GM12878 (cell line): ENCODE results near the gene DLGAP5. TPM values are rescaled to one million over a fixed set of nuclear protein-coding genes. Genes with fewer than 3 reads are reported as not detected.

ENCODE experiments used
- ATAC-seq: fragments of 200-7000 bp; cut with Tn5 transposase; 3 replicates; pipeline ENCODE4 v1.9.1; 2020; ENCODE audit warnings: mild to moderate bottlenecking, moderate library complexity
- BruUV-seq: library from RNA; stranded (reverse); fragments of 400-500 nt; replicated peaks from 2 replicates; lab custom pipeline; 2021; lab: Mats Ljungman, UMichigan
- CTCF ChIA-PET: fragments of 300-600 bp; sonication (Branson Sonifier 250); formaldehyde crosslinking; extraction: SDS; loops from one replicate; lab custom pipeline; 2021; ENCODE audit warnings: inconsistent platforms; lab: Yijun Ruan, JAX
- POLR2A ChIA-PET: fragments of 350-600 bp; formaldehyde crosslinking; extraction: SDS; loops from one replicate; lab custom pipeline; 2021; ENCODE audit warnings: inconsistent platforms; lab: Charles Lee
- RAD21 ChIA-PET: fragments of 300-600 bp; sonication (Branson Sonifier 250); formaldehyde crosslinking; loops from one replicate; lab custom pipeline; 2023; ENCODE audit warnings: antibody characterized with exemption; ENCODE audit not compliant: unreplicated experiment; lab: Charles Lee
- SMC1A ChIA-PET: fragments of 300-600 bp; sonication (Branson Sonifier 250); formaldehyde crosslinking; loops from one replicate; lab custom pipeline; 2023; ENCODE audit not compliant: unreplicated experiment, uncharacterized antibody; lab: Charles Lee
- DNase-seq: peaks from one replicate; pipeline ENCODE4 v3.0.0-alpha.2; 2011; ENCODE audit warnings: low read depth, low spot score
- FAIRE-seq: peaks from 3 replicates; lab custom pipeline; 2011; peaks lifted over from hg19 to GRCh38; lab: Jason Lieb, UNC
- H2AFZ ChIP-seq: 2 replicates; pipeline ENCODE4 v1.6.0; 2011; ENCODE audit warnings: low read depth, low read length, control low read depth; ENCODE audit not compliant: control insufficient read depth
- H3K27ac ChIP-seq: 2 replicates; pipeline ENCODE4 v1.5.1; 2011; ENCODE audit warnings: control low read depth; ENCODE audit not compliant: control insufficient read depth, insufficient read depth
- H3K27me3 ChIP-seq, 2 experiments: replicated peaks in 1 of 2; 2 replicates each; pipeline versions ENCODE4 v1.6.0 to v1.6.1; 2011; ENCODE audit warnings: low read length in 1 of 2; ENCODE audit not compliant: control insufficient read depth in 2 of 2, insufficient read depth in 2 of 2
- H3K36me3 ChIP-seq, 2 experiments: 2 replicates each; pipeline ENCODE4 v1.5.1; 2011; ENCODE audit warnings: low read length in 1 of 2; ENCODE audit not compliant: control insufficient read depth in 2 of 2, insufficient read depth in 2 of 2
- H3K4me1 ChIP-seq: 2 replicates; pipeline ENCODE4 v1.6.1; 2011; ENCODE audit warnings: mild to moderate bottlenecking, low read length, moderate library complexity, mixed read lengths; ENCODE audit not compliant: control insufficient read depth, insufficient read depth
- H3K4me2 ChIP-seq: 2 replicates; pipeline ENCODE4 v1.6.0; 2011; ENCODE audit warnings: control low read depth; ENCODE audit not compliant: control insufficient read depth, insufficient read depth
- H3K4me3 ChIP-seq: fragments of 200-600 bp; sonication (generic); 2 replicates; pipeline ENCODE4 v1.5.1; 2016
- H3K79me2 ChIP-seq: 2 replicates; pipeline ENCODE4 v1.6.0; 2011; ENCODE audit warnings: low read length; ENCODE audit not compliant: control insufficient read depth, insufficient read depth
- H3K9ac ChIP-seq: 2 replicates; pipeline ENCODE4 v1.8.0; 2011; ENCODE audit warnings: low read length, control low read depth, mixed read lengths; ENCODE audit not compliant: control insufficient read depth, insufficient read depth
- H3K9me3 ChIP-seq: replicated peaks from 3 replicates; pipeline ENCODE4 v1.5.1; 2011; ENCODE audit warnings: mild to moderate bottlenecking, low read length; ENCODE audit not compliant: control insufficient read depth, insufficient read depth
- H4K20me1 ChIP-seq: 2 replicates; pipeline ENCODE4 v1.6.0; 2011; ENCODE audit not compliant: control insufficient read depth, insufficient read depth
- BCL11A ChIP-seq: IDR thresholded peaks from 2 replicates; pipeline ENCODE4 v1.6.1; 2011; ENCODE audit warnings: low read depth, low read length
- DPF2 ChIP-seq: fragments of 450-650 bp; IDR thresholded peaks from 2 replicates; pipeline ENCODE4 v1.6.1; 2017; ENCODE audit warnings: mild to moderate bottlenecking
- EGR1 ChIP-seq, 2 experiments: IDR thresholded peaks; 1 replicate in 1 of 2; 2 replicates in 1 of 2; pipeline ENCODE4 v1.6.1; 2011 to 2012; ENCODE audit warnings: low read depth in 2 of 2, low read length in 2 of 2, borderline replicate concordance in 1 of 2, mild to moderate bottlenecking in 1 of 2, moderate library complexity in 1 of 2
- HSF1 ChIP-seq: fragments of 150-350 bp; IDR thresholded peaks from 2 replicates; pipeline ENCODE4 v1.6.1; 2014; ENCODE audit warnings: mild to moderate bottlenecking, low read depth, low read length
- IKZF2 ChIP-seq, 2 experiments: fragments of 450-650 bp; IDR thresholded peaks; 2 replicates each; pipeline ENCODE4 v1.6.1; 2017; ENCODE audit warnings: mild to moderate bottlenecking in 2 of 2, moderate library complexity in 2 of 2
- IRF5 ChIP-seq: fragments of 450-650 bp; IDR thresholded peaks from 2 replicates; pipeline ENCODE4 v1.6.1; 2017; ENCODE audit warnings: borderline replicate concordance
- JUND ChIP-seq: IDR thresholded peaks from 2 replicates; pipeline ENCODE4 v1.6.1; 2012; ENCODE audit warnings: low read depth, mild to moderate bottlenecking, low read length, improper control_type of control experiment, moderate library complexity
- LARP7 ChIP-seq: fragments of 450-650 bp; IDR thresholded peaks from 2 replicates; pipeline ENCODE4 v1.6.1; 2017; ENCODE audit warnings: mild to moderate bottlenecking
- NBN ChIP-seq: fragments of 450-650 bp; IDR thresholded peaks from 2 replicates; pipeline ENCODE4 v1.6.1; 2016
- NFIC ChIP-seq: IDR thresholded peaks from 2 replicates; pipeline ENCODE4 v1.6.1; 2012; ENCODE audit warnings: low read depth, mild to moderate bottlenecking, inconsistent platforms, low read length, moderate library complexity
- NFXL1 ChIP-seq: fragments of 450-650 bp; IDR thresholded peaks from 2 replicates; pipeline ENCODE4 v1.6.1; 2017; ENCODE audit warnings: antibody characterized with exemption, mild to moderate bottlenecking, borderline replicate concordance
- RUNX3 ChIP-seq: IDR thresholded peaks from 2 replicates; pipeline ENCODE4 v1.6.1; 2012; ENCODE audit warnings: low read length, inconsistent platforms
- SMAD5 ChIP-seq: IDR thresholded peaks from 2 replicates; pipeline ENCODE4 v1.6.1; 2016; ENCODE audit warnings: antibody characterized with exemption, low read depth
- SP1 ChIP-seq: IDR thresholded peaks from one replicate; pipeline ENCODE4 v1.6.1; 2011; ENCODE audit warnings: low read depth, low read length
- WRNIP1 ChIP-seq: IDR thresholded peaks from 2 replicates; pipeline ENCODE4 v1.6.1; 2011; ENCODE audit warnings: low read depth, low read length, improper control_type of control experiment, borderline replicate concordance
- YY1 ChIP-seq: IDR thresholded peaks from 2 replicates; pipeline ENCODE4 v1.6.1; 2011; ENCODE audit warnings: low read depth, mild to moderate bottlenecking, low read length
- ZBTB4 ChIP-seq: fragments of 450-650 bp; formaldehyde crosslinking; IDR thresholded peaks from 2 replicates; pipeline ENCODE4 v1.4.0; 2022; ENCODE audit warnings: mild to moderate bottlenecking, moderate library complexity
- WGBS: methylation state at CpG from one replicate; pipeline ENCODE4 v1.1.6; 2016; ENCODE audit warnings: low lambda C conversion rate; ENCODE audit not compliant: insufficient replicate concordance, insufficient coverage; ENCODE audit errors: missing lambda C conversion rate; 5-methylcytosine and 5-hydroxymethylcytosine counted together
- in situ Hi-C: fragments of 300-500 bp; cut with MboI; formaldehyde crosslinking; loops from 9 replicates; pipeline ENCODE4 v1.14.3; 2018; ENCODE audit warnings: mixed read lengths
- intact Hi-C: fragments of 100-400 bp; cut with micrococcal nuclease; formaldehyde crosslinking; loops from one replicate; pipeline ENCODE4 v1.14.2; 2022; ENCODE audit not compliant: unreplicated experiment
- polyA plus RNA-seq, 11 experiments: library from polyadenylated mRNA; depleted of rRNA in 4 of 11; unstranded in 6 of 11; stranded (reverse) in 5 of 11; fragments of >200 nt; fragmentation: Nextera tagmentation in 4 of 11; fragmentation: Illumina TruSeq in 1 of 11; extraction: Ambion mirVana in 4 of 11; extraction: Trizol in 1 of 11; gene quantifications; 1 replicate in 1 of 11; 2 replicates in 10 of 11; pipeline versions ENCODE4 v1.2.1 to v1.2.3, GENCODE V29; 2011 to 2016; ENCODE audit warnings: inconsistent platforms in 2 of 11, missing spikeins in 2 of 11, low read depth in 1 of 11
- total RNA-seq, 4 experiments: library from RNA; depleted of rRNA in 3 of 4; stranded (reverse); fragments of >200 nt in 3 of 4; fragmentation: Illumina TruSeq in 1 of 4; extraction: Trizol in 1 of 4; gene quantifications; 2 replicates each; pipeline versions ENCODE4 v1.2.1 to v1.2.3, GENCODE V29; 2013 to 2021

The DLGAP5 gene
- total and polyA plus RNA-seq, 10 of the 15 experiments (the other 5 are each of a cell fraction or from before 2014, with no cell fraction given): 40.9 to 106 (median 67.6) TPM

GRCh38 chr14:55120571-55121495 lies 70.6 kb downstream of the DLGAP5 start:
- Histone ChIP-seq H3K36me3 (no peaks in the 10 kb centered on the region), H3K27ac (no peak overlapping the region), H2AFZ (no peak overlapping the region), H3K79me2 (no peaks in the 10 kb centered on the region), H3K27me3 (no peaks in the 10 kb centered on the region), H3K4me3 (no peak overlapping the region), H3K9me3 (no peaks in the 10 kb centered on the region), H3K4me1 (peaks cover 4% of the 10 kb centered on the region; the same call in 1 of the 2 replicates), H4K20me1 (no peaks in the 10 kb centered on the region), H3K4me2 (no peak overlapping the region), H3K9ac (no peak overlapping the region)
- CTCF ChIA-PET: interaction anchor here (0.8 to 1.4 kb wide), 2 partner anchors 36 to 69 kb away, joined by 4 to 5 read pairs; partner anchors contain the start of gene MAPK1IP1L
- WGBS: 65% methylated on average over 13 of the region's 13 CpGs
- DNase-seq (no peak), ATAC-seq (no peak), FAIRE-seq (no peak)
- in situ Hi-C loops (no loop called here), intact Hi-C loops (no loop called here)
- POLR2A ChIA-PET: interaction anchor here (0.7 kb wide), 1 partner anchor 233 kb away, joined by 5 read pairs; no protein-coding TSS in a partner anchor
- BruUV-seq: no TSS peak
- RAD21 ChIA-PET: no interaction called here
- SMC1A ChIA-PET: interaction anchor here (0.9 kb wide), 1 partner anchor 29 kb away, joined by 4 read pairs; no protein-coding TSS in a partner anchor
- TF ChIP-seq SP1 (no peak), NFIC (no peak), NFXL1 (no peak), NBN (no peak), EGR1 (IDR thresholded peaks at IDR 0.05; ENCODE audit: borderline replicate concordance in 1 of 2, low read depth in 2 of 2, low read length in 2 of 2) (no peak), IKZF2 (IDR thresholded peaks at IDR 0.05) (no peak), LARP7 (no peak), HSF1 (no peak), BCL11A (no peak), DPF2 (no peak), JUND (no peak), SMAD5 (no peak), WRNIP1 (no peak), ZBTB4 (CRISPR knock-in tag) (no peak), RUNX3 (no peak), IRF5 (no peak), YY1 (no peak)
